ENCODE measurements around the gene BUB3. TPM values are rescaled to one million over a fixed set of nuclear protein-coding genes. Genes with fewer than 3 reads are reported as not detected.

BUB3 gene
- total RNA-seq, 1 donor, result 134 TPM

GRCh38 chr10:123132576-123133477, 21.4 kb upstream of the BUB3 start:
- peak overlapping the region; percentile 40 for H3K4me3 ChIP-seq (ENCODE audit: low read depth, low read length)
- TF ChIP-seq, protein P1, sequence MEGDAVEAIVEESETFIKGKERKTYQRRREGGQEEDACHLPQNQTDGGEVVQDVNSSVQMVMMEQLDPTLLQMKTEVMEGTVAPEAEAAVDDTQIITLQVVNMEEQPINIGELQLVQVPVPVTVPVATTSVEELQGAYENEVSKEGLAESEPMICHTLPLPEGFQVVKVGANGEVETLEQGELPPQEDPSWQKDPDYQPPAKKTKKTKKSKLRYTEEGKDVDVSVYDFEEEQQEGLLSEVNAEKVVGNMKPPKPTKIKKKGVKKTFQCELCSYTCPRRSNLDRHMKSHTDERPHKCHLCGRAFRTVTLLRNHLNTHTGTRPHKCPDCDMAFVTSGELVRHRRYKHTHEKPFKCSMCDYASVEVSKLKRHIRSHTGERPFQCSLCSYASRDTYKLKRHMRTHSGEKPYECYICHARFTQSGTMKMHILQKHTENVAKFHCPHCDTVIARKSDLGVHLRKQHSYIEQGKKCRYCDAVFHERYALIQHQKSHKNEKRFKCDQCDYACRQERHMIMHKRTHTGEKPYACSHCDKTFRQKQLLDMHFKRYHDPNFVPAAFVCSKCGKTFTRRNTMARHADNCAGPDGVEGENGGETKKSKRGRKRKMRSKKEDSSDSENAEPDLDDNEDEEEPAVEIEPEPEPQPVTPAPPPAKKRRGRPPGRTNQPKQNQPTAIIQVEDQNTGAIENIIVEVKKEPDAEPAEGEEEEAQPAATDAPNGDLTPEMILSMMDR (IDR thresholded peaks at IDR 0.05; ENCODE audit: insufficient read depth, low read depth, low read length), result peak; percentile 93
- peak; percentile 86 for DNase-seq (ENCODE audit: low read depth)

DNA sequence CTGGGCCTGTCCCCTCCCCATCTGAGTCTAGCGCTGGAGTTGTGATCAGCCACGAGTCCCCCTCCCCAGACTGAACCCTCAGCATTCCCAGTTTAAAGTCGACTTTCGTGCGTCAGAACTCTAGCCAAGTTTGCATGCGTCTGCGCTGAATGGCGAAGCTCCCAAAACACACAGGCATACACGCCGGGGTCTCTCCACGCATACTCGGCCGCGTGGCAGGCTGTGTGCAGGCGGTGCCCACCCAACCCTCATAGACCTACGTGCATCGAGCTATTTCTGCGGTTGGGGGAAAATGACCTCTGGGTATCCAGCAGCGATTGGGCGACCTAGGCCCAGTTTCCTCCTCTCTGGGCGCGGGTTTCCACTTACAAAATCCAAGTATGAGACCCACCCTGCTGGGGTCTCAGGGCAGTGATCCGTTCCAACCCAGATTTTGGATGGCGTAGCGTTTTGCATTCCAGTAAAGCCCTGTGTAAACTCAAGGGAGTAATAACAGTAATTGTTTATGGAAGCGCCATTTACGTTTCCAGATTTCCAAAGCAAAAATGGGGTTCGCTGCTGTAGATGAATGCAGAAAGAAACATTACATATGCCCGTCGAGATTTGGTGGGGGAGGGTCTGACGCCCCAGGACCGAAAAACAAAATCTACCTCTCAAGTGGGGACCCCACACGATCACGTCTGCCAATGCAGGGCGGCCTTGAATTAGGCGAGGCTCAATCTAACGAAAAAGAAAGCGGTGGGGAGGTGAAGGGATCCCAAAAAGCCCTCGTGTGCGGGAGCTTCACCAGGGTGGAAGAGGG, 20.5 kb upstream of the BUB3 start:
- TF ChIP-seq, protein P1 (IDR thresholded peaks at IDR 0.05; ENCODE audit: insufficient read depth, low read depth, low read length), result no peak
- H3K4me3 ChIP-seq (ENCODE audit: low read depth, low read length), result no peak overlapping the region

GRCh38 chr10:123134343-123134914, 19.8 kb upstream of the BUB3 start:
- no peak for DNase-seq (ENCODE audit: low read depth)
- no peak overlapping the region for H3K4me3 ChIP-seq (ENCODE audit: low read depth, low read length)
- TF ChIP-seq, protein P1 (IDR thresholded peaks at IDR 0.05; ENCODE audit: insufficient read depth, low read depth, low read length), result no peak

More for the DNA sequence above, 20.5 kb upstream of the BUB3 start:
- DNase-seq (ENCODE audit: low read depth), result no peak

DNA sequence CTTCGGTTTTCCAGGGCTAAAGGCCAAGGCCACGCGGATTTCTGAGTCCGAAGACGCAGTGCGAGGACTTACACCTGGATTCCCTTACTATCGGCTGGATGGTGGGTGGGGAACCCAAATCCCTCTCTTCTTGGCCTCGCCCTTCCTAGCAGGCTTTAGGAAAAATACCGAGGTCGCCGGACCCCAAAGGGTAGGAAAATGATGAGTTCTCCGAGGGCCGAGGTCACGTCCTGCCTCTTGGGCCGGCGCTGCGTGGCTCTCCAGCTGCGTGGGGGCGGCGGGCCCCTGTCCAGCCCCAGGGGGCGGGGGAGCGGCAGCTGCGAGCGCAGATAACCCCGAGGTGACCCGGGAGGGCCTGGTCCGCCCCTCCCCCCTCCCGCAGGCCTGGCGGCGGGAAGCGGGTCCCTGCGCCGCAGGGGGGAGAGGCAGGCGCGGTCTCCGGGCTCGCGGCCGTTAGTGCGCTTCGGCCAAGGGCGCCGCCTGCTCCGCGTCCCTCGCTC, 19.2 kb upstream of the BUB3 start:
- TF ChIP-seq, protein P1 (IDR thresholded peaks at IDR 0.05; ENCODE audit: insufficient read depth, low read depth, low read length), result no peak
- DNase-seq (ENCODE audit: low read depth), result no peak
- H3K4me3 ChIP-seq (ENCODE audit: low read depth, low read length), result no peak overlapping the region

DNA sequence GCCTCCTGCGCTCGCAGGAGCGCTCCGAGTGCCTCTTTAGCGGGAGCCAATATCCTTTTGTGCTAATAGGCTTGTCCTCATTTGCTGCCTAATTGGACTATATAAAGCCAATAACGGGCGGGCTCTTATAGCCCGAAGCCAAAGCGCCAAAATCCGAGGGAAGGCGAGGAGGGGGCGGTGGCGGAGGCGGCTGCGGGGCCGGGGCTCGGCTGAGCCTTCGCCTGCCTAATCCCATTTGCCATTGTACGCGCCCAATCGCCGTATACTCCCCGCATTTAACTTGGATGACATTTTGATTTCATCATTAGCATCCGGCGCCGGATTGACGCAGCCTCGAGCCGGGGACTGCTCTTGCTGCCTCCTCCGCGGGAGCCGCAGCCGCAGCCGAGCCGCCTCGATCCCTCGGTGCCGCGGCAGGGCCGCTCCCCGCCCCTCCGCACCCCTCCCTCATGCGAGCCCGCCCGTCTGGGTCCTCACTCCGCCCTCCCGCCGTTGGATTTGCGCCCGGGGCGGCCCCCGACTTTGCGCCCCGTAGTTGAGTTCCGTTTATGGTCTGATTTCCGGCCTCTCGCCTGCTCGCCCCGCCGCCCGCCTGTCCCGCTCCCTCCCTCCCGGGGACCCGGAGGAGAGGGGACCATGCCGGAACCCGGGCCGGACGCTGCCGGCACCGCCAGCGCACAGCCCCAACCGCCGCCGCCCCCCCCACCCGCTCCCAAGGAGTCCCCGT, 18.6 kb upstream of the BUB3 start, which contains the start of gene HMX3:
TSS of gene HMX3 (plus strand) at position 556 of the 727 bp plus-strand sequence. CDS start at position 637, 81 bp downstream.
- TF ChIP-seq, protein P1 (IDR thresholded peaks at IDR 0.05; ENCODE audit: insufficient read depth, low read depth, low read length), result no peak
- peak; percentile 28 for DNase-seq (ENCODE audit: low read depth)
- H3K4me3 ChIP-seq (ENCODE audit: low read depth, low read length), result peak within 1 kb of the TSS; percentile 35
